ENCODE results near the gene UXS1. TPM values are rescaled to one million over a fixed set of nuclear protein-coding genes. Genes with fewer than 3 reads are reported as not detected.

The UXS1 gene
- total RNA-seq, 1 donor from 2014 or later: 35.6 TPM

- H3K36me3 ChIP-seq: no peaks in the 10 kb centered on the region
- DNase-seq (ENCODE audit: extremely low spot score in 2 of 2): no peak
- peaks cover 26% of the 10 kb centered on the region for H3K4me1 ChIP-seq
- H3K4me3 ChIP-seq: peak overlapping the region; percentile 88 to 93
- H3K27ac ChIP-seq: peak overlapping the region; percentile 86
- intact Hi-C loops (cut with DNase I): no loop called here
- no peak for TF ChIP-seq CTCF (IDR thresholded peaks at IDR 0.05)
- no peak for TF ChIP-seq POLR2A (IDR thresholded peaks at IDR 0.05)
- TF ChIP-seq POLR2AphosphoS5 (IDR thresholded peaks at IDR 0.05; ENCODE audit: insufficient read depth in 1 of 2, low read depth in 1 of 2): peak; percentile 35 to 49
- no peaks in the 10 kb centered on the region for H3K27me3 ChIP-seq
- no peaks in the 10 kb centered on the region for H3K9me3 ChIP-seq
These were observed 1.1 kb downstream of the UXS1 start for GRCh38 chr2:106192752-106193689.

- no peak for DNase-seq (ENCODE audit: extremely low spot score in 2 of 2)
- intact Hi-C loops (cut with DNase I): no loop called here
- Histone ChIP-seq H3K4me3 (no peak overlapping the region), H3K27me3 (no peaks in the 10 kb centered on the region), H3K27ac (no peak overlapping the region), H3K4me1 (peaks cover 26% of the 10 kb centered on the region), H3K36me3 (no peaks in the 10 kb centered on the region), H3K9me3 (no peaks in the 10 kb centered on the region)
- TF ChIP-seq POLR2AphosphoS5 (IDR thresholded peaks at IDR 0.05; ENCODE audit: insufficient read depth in 1 of 2, low read depth in 1 of 2) (no peak), POLR2A (IDR thresholded peaks at IDR 0.05) (no peak), CTCF (IDR thresholded peaks at IDR 0.05) (no peak)
These were observed 2.5 kb downstream of the UXS1 start for GRCh38 chr2:106191511-106192016.

GRCh38 chr2:106189764-106190468, 4.2 kb downstream of the UXS1 start:
- Histone ChIP-seq H3K27me3 (no peaks in the 10 kb centered on the region), H3K9me3 (no peaks in the 10 kb centered on the region), H3K4me1 (peaks cover 26% of the 10 kb centered on the region), H3K36me3 (no peaks in the 10 kb centered on the region), H3K27ac (no peak overlapping the region), H3K4me3 (no peak overlapping the region)
- intact Hi-C loops (cut with DNase I): no loop called here
- TF ChIP-seq POLR2AphosphoS5 (IDR thresholded peaks at IDR 0.05; ENCODE audit: insufficient read depth in 1 of 2, low read depth in 1 of 2) (no peak), CTCF (IDR thresholded peaks at IDR 0.05) (no peak), POLR2A (IDR thresholded peaks at IDR 0.05) (no peak)
- no peak for DNase-seq (ENCODE audit: extremely low spot score in 2 of 2)

GRCh38 chr2:106189325-106189724, 4.8 kb downstream of the UXS1 start:
- no peaks in the 10 kb centered on the region for H3K36me3 ChIP-seq
- no peak for DNase-seq (ENCODE audit: extremely low spot score in 2 of 2)
- peaks cover 26% of the 10 kb centered on the region for H3K4me1 ChIP-seq
- no peak overlapping the region for H3K27ac ChIP-seq
- no peaks in the 10 kb centered on the region for H3K27me3 ChIP-seq
- no peaks in the 10 kb centered on the region for H3K9me3 ChIP-seq
- no peak for TF ChIP-seq POLR2A (IDR thresholded peaks at IDR 0.05)
- TF ChIP-seq POLR2AphosphoS5 (IDR thresholded peaks at IDR 0.05; ENCODE audit: insufficient read depth in 1 of 2, low read depth in 1 of 2): no peak
- no peak for TF ChIP-seq CTCF (IDR thresholded peaks at IDR 0.05)
- intact Hi-C loops (cut with DNase I): no loop called here
- H3K4me3 ChIP-seq: no peak overlapping the region
